Stimulated activated CD8-positive, alpha-beta memory T cell treated with anti-CD3 and anti-CD28 coated beads, Interleukin-15, amount 100 ng/mL, for 24 hours (primary cell): ENCODE measurements around the gene CADM4.

Source experiments
- DNase-seq: peaks from one replicate; pipeline ENCODE4 v3.0.0-alpha.2; 2020; ENCODE audit warnings: low read depth

Gene CADM4

DNA sequence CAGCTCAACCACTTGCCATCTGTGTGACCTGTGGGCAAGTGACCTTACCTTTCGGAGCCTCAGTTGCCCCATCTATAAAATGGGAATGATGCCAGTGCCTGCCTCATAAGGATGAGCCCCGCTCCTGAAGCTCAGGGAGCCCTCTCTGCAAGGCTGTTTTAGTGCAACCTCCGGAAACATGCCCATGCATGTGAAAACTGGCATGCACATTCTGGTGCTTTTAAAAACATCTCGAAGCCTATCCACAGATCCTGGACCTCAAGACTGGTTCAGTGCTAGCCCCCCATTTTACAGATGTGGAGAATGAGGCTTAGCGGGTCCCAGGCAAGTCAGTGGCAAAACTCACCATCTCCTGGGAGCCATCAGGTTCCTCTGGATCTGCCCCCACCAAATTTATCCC, 5.6 kb downstream of the CADM4 start:
- no peak for DNase-seq

DNA sequence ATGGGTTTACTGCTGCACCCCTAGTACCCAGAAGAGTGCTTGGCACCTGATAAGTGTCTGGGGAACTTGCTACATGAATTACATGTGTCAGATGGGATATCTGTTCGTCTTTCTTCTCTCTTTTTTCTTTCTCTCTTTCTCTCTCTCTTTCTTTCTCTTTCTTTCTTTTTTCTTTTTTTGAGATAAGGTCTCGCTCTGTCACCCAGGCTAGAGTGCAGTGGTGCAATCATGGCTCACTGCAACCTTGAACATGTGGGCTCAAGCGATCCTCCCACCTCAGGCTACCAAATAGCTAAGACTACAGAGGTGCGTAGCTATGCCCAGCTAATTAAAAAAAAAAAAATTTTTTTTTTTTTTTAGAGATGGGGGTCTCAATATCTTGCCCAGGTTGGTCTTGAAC, 6.1 kb downstream of the CADM4 start:
- DNase-seq = no peak

DNA sequence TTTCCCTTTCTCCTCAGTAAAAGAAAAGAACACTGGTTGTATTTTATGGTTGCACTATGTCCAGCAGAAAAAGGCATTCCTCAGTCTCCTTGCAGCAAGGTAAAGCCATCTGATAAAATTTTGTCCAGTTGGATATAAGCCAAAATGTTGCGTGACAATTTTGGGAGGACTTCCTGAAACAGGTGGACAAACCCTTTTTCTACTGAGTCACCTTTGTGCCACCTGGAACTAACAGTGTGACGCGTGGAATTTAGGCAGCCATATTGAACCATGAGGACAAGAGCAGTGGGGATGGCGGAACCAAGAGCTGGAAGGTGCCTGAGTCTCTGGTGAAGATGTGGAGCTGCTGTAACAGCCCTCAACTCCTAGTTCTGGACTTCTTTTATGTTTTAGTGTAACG, 8.2 kb downstream of the CADM4 start:
- DNase-seq = no peak

DNA sequence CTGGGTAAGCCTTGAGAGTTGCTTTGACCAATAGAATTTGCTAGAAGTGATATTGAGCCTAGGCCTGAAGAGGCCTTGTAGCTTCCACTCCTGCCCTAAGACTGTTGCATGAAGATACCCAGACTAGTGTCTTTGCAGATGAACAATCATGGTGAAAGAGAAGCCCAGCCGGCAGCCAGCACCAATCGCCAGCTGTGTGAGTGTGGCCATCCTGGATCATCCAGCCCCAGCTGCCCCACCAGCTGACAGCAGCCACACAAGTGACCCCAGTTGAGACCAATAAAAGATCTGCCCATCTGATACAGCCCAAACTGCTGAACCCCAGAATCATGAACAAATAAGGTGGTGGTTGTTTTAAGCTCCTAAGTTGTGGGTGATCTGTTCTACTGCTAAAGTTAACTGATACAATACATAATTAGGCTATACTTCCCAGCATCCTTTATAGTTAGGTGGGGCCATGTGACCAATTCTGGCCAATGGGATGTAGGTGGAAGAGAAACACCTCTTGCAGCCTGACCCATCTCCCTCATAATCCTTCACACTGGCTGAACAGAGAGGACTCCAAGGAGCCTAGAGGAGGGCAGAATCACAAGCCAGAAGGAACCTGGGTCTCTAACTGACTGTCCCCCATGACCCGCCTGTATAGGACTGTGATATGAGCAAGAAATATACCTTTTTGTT, 10.9 kb downstream of the CADM4 start:
- no peak for DNase-seq

DNA sequence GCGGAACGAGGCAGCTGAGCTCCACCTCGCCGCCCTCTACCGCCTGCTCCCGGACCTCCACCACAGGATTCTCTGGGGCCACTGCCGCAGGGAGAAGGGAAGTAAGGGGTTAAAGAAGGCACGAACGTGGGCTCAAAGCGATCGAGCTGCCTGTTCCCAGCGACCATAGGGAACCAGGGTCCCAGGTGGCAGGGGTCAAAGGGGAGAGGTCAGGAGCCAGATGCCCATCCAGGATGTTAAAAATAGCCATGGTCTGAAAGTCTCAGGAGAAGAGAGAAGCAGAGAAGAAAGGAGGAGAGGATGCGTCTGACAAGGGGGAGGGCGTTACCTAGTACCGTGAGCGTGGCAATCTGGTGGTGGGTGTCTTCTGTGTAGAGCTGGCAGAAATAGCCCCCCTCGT, 12.8 kb downstream of the CADM4 start:
- DNase-seq = no peak

DNA sequence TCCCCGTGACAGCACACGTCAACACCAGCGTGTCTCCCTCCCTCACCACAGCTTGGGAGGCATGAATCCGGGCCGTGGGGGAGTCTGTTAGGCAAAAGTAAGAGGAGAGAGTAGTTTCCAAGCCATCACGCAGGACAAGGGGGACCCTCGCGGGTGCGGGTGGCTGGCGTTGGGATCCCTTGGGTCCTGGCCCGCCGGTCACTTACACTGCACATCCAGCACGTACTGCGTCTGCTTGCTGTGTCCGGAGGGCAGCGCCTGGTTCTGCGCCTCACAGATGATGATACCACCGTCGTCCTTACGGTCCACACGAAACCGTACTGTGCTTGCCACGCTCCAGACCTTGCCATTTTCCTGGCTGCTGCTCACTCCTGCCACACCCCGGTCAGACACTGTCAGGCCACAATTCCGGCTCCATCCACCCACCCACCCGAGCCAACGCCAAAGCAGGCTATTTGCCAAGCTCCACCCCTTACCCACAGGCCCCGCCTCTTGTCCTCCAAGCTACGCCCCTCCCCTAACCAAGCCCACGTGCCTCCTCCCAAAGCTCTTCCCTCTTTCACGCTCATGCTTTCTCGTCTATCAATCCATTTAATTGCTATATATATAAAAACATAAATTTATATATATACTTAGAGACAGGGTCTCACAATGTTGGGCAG, 13.6 kb downstream of the CADM4 start:
- DNase-seq = no peak

DNA sequence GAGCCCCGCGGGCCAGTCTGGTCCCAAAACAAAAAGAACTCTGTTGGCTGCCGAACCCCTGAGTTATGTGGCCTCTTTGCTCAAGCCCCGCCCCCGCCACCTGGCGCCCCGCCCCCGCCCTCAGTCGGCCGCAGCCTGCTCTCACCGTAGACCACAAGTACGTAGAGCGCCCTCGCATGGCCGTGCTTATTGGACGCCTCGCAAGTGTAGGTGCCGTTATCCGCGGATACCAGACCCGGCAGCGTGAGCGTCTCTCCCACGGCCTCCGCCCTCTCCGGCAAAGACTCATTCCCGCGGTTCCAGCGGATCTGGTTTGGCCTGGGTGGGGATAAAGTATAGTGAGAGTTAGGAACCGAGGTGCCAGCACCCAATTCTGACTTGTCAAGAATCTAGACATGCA, 14.7 kb downstream of the CADM4 start:
- peak; percentile 56 for DNase-seq

DNA sequence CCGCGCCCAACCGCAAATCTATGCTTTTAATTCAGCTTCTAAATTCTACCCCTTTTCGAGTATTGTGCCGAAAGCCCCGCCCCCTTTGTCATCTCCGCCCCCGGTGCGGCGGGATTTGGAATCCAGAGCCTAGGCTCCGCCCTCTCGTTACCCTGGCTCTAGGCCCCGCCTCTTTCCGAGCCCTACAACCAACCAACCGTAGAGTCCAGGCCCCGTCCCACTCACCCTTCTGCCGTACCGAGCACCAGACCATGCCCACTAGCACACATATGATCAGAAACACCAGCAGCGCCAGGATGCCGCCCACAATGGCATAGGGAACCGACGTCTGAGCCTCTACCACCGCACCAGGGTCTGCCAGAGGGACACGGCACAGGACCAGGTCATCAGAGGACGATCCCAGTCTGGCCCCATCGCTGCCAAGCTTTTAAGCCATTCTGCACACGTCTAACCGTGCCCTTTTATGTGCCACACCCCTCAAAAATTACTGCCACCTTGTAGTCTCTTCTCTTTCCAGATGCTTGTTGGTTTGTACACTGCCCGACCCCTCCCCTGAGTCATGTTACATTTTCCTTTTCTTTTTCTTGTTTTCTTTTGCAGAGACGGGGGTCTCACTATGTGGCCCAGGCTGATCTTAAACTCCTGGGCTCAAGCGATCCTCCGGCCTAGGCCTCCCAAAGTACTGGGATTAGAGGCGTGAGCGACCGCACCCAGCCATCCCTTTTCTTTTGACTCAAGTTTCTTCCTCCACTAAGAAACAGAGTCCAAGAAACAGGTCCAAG, 15.6 kb downstream of the CADM4 start:
- no peak for DNase-seq

DNA sequence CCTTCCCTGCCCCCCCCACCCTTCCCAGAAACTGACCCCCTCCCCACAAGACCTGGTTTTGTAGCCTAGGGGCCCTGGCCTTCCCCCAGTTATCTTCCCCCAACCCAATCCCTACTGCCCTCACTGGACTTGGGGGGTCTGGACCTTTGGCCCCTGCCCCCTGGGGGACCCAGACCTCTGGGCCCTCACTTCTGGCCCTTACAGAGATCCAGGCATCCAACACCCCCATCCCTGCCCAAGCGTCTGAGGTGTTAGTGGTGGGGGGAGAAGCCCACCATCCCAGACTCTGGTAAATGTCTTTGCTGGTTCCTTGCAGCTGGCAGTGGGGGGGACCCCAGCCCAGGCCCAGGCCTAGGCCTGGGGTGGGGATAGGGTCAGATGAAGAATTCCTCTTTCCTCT, 16.7 kb downstream of the CADM4 start:
- no peak for DNase-seq

DNA sequence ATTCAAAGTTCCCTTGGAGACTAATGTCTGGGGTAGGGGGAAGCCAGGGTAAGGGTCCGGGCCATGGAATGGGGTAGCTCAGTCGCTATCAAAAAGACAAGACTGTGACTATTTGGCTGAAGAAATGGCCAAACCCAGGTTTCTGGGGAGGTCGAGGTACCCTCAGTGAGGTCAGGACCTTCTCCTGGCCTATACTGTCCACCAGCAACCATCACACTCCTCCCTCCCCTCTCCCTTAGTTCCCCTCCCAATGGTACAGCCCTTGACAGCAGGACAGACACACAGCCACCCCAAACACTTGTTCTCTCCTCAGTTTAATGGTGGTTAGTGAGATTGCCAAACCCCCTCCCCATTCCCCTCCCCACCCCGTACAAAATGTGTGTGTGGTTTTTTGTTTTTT, 17.6 kb downstream of the CADM4 start:
- no peak for DNase-seq

DNA sequence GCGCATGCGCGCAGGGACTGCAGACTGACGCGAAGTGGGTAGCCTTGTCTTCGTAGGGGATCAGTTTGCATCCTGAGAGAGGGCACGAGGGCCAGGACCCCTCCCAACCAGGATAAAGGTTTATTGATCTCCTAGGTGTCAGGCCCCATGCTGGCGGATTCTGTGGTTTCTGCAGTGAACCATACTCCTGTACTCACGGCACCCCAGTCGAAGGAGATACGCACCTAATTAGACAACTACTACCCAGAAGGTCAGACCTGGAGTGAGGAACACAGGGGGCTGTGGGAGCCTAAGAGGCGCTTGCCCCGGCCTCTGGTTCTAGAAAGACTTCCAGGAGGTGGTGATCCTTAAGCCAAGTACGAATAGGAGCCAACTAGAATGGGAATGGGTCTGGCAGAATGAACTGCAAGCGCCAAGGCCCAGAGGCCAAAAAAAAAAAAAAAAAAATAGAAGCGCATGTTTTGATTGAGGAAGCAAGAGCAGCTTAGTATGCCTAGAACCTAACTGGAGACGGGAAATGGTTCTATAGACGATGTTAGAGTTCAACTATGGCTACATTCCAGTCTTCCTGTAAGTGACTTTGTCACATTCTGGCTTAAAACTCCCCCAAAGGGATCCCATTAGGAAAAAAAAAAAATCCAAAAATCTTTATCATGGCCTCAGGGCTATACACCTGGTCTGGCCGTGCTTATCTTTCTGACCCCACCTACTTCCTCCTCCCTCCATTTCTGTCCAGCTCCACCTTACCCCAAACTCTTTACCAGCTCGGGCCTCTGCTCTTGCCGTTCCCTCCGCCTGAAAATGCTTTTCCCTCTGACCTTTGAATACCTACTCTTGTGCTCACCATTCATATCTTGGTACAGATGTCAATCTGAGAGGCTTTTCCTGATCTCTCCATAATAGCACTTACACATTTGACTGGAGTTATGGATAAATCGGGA, 19.3 kb downstream of the CADM4 start:
- peak; percentile 72 for DNase-seq

DNA sequence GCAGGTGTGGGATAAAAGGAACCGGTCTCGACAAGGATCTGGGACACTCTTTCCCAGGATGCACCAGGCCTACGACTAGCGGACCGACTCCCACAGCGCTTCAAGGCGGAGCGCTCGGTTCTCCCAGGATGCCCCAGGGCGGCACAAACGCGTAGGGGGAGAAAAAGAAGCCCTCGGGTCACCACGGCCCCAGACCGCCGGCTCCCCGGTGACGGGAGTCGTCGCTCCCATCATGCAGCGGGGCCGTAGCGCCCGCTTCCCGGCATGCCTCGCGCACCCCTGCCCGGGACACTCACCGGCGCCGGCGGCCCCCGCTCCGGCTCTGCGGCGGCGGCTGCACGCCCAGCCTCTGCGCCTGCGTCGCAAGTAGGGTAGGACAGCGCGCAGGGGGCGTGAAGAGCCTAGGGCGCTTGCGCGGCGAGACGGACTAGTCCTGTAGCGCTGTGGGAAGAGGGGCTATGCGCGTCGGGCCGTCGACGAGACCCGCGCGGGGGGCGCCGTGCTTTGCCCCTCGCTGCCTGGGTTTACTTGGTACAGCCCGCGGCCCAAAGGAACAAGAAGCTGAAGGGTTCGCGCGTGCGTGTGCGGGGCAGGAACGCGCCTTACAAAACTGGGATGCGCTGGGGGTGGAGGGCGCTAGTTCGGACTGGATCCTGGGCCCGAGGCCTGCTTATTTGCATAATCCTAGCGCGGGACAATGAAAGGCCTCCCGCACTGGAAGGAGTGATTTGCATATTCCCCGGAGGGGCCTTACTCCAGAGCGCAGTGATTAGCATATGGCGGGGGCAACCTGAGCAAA, 20.2 kb downstream of the CADM4 start, which contains the start of gene ZNF428:
Gene ZNF428 (minus strand): TSS at position 368 of the 799 bp plus-strand sequence. CDS start 5,325 bp downstream, outside the sequence.
- DNase-seq = peak; percentile 71

DNA sequence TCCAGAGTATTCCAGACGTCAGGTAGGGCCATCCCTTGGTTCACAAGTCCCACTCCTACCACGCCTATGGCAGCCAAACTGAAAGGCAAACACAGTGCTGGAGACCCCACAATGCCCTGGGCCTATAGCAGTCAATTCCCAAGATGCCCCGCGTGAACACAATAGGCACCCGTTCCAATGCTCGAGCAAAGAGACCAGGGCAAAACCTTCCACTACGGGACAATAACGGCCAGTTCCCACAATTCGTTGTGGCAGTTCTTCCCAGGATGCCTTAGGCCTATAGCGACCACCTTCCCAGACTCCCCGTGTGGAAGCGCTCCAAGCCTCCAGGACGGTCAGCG, 20.8 kb downstream of the CADM4 start:
- DNase-seq = no peak

DNA sequence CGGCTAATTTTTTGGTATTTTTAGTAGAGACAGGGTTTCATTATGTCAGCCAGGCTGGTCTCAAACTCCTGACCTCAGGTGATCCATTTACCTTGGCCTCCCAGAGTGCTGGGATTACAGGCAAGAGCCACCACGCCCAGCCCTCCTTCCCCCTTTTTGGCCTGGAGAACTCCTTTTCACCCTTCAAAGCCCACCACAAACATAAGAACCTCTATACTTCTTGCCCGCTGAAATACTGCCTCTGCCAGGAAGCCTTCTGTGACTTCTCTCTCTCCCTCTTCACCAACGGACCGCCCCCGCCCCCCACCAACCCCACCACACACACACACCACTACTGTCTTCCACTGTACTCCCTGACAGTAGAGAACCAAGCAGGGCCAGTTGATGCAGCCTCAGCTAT, 22.7 kb downstream of the CADM4 start:
- DNase-seq = no peak

DNA sequence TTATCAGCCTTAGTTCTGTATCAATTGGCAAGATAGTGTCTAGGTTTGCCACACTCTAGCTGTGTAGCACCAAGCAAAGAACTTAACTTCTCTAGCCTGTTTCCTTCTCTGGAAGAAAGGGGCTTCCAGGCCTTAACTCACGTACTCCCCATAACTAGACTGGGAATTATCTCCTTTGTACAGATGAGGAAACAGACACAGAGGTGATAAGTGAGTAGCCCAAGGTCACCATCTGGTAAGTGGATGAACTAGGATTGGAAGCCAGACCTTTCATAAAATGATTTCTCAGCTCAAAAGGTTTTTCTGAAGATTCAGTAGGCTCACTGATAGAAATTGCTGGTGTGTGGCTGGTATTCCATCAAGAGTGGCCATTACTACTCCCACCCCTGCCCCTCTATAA, 23.3 kb downstream of the CADM4 start:
- DNase-seq = no peak

DNA sequence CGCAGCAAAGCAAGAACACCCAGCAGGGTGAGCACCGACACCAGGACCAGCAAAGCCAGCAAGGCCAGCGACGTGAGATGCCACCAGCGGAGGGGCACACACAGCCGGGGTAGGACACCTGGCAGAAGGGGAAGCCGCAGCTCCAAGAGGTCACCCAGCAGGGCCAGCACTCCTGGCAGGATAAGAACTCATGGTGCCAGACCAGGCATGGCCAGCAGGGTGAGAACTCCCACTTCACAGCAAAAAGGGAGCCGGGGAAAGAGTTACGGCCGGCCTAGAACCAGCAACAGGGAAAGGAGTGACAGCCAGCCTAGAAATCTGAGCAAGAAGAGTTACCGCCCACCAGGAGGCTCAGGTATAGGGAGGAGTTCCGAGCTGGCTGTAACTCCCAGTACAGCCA, 27.3 kb downstream of the CADM4 start:
- DNase-seq = no peak

DNA sequence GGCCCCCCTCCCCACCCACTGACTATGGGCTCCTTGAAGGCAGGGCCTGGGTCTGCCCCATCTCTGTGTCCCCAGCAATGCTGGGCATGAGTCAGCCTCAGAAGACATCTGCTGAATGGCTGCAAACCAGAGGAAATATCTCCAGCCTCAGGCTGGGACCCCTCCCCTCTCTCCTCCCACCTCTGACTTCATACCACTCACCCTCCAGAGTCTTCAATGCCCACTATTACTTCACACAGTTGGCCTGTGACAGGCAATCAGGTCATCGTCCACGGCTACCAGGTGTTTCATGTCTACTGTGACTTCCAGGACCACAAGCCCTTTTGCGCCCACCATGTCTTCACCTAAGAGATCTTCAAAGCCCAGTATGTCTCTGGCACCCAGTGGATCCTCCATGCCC, 27.9 kb downstream of the CADM4 start, which contains the start of gene SRRM5:
Gene SRRM5 (plus strand): TSS at position 301 of the 400 bp plus-strand sequence. CDS start 34 bp downstream, at position 335.
- no peak for DNase-seq

DNA sequence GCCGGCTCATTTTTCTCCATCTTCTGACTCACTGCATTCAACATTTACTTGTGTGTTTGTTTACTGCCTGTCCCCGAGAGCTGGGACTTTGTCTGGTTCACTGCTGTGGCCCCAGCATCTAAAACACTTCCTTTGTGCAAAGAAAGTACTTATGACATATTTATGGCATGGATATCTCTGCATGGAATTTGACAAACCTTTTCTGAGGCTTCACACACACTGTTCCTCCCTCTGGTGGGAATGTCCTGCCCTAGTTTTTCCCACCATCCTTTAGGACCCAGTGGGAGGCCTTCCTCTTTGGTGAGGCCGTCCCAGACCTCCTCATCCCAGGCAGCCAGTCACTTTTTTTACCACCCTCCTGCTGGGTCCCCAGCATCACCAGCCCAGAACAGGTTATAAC, 29.2 kb downstream of the CADM4 start:
- no peak for DNase-seq

DNA sequence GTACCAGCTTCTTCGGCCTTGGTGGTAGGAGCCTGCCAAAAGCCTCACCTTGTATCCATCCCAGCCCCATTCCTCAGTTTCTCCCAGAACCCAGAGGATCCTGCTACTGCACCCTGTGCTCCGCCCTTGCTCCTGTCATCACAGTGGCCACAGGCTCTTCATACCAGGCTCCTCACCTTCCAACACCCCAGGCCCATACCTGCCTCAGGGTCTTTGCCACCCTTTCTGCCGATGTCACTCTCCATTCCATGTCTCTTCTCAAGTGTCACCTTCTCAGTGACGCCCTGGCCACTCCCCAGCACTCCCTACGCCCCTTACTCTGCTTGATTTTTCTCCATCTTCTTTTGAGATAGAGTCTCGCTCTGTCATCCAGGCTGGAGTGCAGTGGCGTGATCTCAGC, 29.8 kb downstream of the CADM4 start:
- no peak for DNase-seq

DNA sequence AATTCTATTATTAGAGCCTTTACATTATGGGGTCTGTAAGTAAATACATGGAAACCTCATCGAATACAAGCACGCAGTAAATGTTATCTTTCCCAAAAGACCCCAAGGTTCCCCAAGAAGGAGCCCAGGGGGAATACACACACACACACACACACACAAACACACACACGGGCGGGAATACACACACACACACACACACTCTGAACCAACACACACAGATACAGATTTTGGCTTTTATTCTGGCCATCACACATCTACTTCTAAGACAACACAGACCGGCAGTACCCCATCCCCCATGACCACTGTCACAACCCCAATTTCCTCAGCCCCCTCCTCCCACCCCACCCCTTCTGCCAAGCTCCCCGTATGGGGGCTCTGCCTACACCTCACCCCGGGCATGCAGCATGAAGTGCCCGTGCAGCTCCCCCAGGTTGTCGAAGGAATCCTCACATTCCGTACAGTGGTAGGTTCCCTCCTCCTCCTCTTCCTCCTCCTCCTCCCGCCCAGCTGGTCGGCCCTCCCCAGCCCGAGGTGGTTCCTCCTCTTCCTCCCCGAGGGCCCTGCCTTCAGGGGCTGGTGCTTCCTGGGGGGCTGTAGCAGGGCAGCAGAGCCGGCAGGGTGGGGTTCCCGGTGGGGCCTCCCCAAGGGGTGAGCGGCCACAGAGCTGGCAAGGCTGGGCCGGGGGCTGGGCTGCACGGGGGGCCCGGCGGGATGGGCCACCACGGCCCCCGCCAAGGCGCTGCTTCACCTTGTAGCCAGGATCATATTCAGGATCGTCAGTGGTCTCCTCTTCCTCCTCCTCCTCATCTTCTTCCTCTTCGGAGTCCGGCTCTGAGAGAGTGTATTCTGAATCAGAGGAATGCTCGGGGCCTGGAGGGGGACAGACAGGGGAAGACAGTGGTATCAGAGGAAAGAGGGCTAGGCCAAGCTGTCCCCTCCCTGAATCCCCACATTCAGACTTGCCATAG, 32.1 kb downstream of the CADM4 start:
- DNase-seq = no peak
